ENCODE data around the gene VIL1. TPM values are rescaled to one million over a fixed set of nuclear protein-coding genes. Genes with fewer than 3 reads are reported as not detected.

The VIL1 gene
- total and polyA plus RNA-seq, 2 donors (not counting 1 experiment from before 2014, with no cell fraction given) = not detected

DNA sequence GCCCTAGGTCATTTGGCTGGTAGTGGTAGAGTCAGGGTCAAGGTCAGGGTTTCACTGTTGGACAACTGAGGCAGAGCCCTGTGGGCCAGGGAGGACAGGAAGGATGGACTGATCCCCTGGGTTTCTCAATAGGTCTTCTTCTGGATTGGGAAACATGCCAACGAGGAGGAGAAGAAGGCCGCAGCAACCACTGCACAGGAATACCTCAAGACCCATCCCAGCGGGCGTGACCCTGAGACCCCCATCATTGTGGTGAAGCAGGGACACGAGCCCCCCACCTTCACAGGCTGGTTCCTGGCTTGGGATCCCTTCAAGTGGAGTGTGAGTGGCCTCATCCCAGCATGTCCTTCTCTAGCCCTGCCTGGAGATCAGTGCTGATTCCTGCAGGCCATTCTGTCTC lies 18.1 kb downstream of the VIL1 start:
- TF ChIP-seq, protein P1, sequence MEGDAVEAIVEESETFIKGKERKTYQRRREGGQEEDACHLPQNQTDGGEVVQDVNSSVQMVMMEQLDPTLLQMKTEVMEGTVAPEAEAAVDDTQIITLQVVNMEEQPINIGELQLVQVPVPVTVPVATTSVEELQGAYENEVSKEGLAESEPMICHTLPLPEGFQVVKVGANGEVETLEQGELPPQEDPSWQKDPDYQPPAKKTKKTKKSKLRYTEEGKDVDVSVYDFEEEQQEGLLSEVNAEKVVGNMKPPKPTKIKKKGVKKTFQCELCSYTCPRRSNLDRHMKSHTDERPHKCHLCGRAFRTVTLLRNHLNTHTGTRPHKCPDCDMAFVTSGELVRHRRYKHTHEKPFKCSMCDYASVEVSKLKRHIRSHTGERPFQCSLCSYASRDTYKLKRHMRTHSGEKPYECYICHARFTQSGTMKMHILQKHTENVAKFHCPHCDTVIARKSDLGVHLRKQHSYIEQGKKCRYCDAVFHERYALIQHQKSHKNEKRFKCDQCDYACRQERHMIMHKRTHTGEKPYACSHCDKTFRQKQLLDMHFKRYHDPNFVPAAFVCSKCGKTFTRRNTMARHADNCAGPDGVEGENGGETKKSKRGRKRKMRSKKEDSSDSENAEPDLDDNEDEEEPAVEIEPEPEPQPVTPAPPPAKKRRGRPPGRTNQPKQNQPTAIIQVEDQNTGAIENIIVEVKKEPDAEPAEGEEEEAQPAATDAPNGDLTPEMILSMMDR (conservative IDR thresholded peaks at IDR 0.05 in 1 of 2, IDR thresholded peaks at IDR 0.05 in 1 of 2; ENCODE audit: low read depth in 1 of 2, low read length in 2 of 2) = no peak
- TF ChIP-seq EZH2 (IDR thresholded peaks at IDR 0.05; ENCODE audit: low read length, missing control alignments) = no peak
- Histone ChIP-seq H2AFZ (ENCODE audit: low read length) (no peak overlapping the region), H3K27ac (ENCODE audit: insufficient read depth, low read length) (no peak overlapping the region), H3K9ac (ENCODE audit: insufficient read depth, low read length) (no peak overlapping the region), H3K4me3 (replicated peaks in 1 of 4; ENCODE audit: control extremely low read depth in 1 of 4, insufficient read depth in 1 of 4, low read depth in 3 of 4, low read length in 4 of 4) (no peak overlapping the region), H4K20me1 (ENCODE audit: control insufficient read depth, extremely low read depth, insufficient read depth, low read length) (no peaks in the 10 kb centered on the region), H3K9me3 (ENCODE audit: control insufficient read depth, insufficient read depth, low read depth, low read length) (no peaks in the 10 kb centered on the region), H3K4me1 (ENCODE audit: control insufficient read depth, extremely low read depth, insufficient read depth, low read length) (no peaks in the 10 kb centered on the region), H3K79me2 (ENCODE audit: control insufficient read depth, insufficient read depth, low read length) (no peaks in the 10 kb centered on the region), H3K4me2 (ENCODE audit: extremely low read depth, insufficient read depth, low read length) (no peak overlapping the region), H3K27me3 (ENCODE audit: control insufficient read depth, insufficient read depth, low read length) (peaks cover 2% of the 10 kb centered on the region), H3K36me3 (ENCODE audit: control insufficient read depth, insufficient read depth, low read length) (no peaks in the 10 kb centered on the region)
- DNase-seq (ENCODE audit: low read depth in 2 of 2) = no peak

DNA sequence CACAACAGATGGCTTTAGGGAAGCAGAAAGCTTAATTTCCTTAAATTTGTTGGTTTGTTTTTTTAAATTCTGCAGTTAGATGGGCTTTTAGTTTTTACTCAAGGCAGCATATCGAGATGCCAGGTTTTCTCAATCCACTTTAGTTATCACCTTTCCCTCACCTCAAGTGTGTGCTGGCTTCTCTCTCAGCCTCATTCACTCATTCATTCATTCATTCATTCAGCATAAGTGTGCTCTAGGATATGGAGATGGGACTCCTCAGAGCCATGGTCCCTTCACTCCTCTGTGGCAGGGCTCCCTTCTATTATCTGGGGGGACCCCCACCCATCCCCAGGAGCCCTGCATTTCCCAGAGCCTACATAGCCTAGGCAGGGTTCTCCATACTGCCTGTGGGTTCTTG lies 19.0 kb downstream of the VIL1 start:
- Histone ChIP-seq H3K27ac (ENCODE audit: insufficient read depth, low read length) (no peak overlapping the region), H3K4me2 (ENCODE audit: extremely low read depth, insufficient read depth, low read length) (no peak overlapping the region), H3K9me3 (ENCODE audit: control insufficient read depth, insufficient read depth, low read depth, low read length) (no peaks in the 10 kb centered on the region), H3K79me2 (ENCODE audit: control insufficient read depth, insufficient read depth, low read length) (no peaks in the 10 kb centered on the region), H3K4me1 (ENCODE audit: control insufficient read depth, extremely low read depth, insufficient read depth, low read length) (no peaks in the 10 kb centered on the region), H4K20me1 (ENCODE audit: control insufficient read depth, extremely low read depth, insufficient read depth, low read length) (no peaks in the 10 kb centered on the region), H3K9ac (ENCODE audit: insufficient read depth, low read length) (no peak overlapping the region), H3K4me3 (replicated peaks in 1 of 4; ENCODE audit: control extremely low read depth in 1 of 4, insufficient read depth in 1 of 4, low read depth in 3 of 4, low read length in 4 of 4) (no peak overlapping the region), H3K27me3 (ENCODE audit: control insufficient read depth, insufficient read depth, low read length) (no peaks in the 10 kb centered on the region), H3K36me3 (ENCODE audit: control insufficient read depth, insufficient read depth, low read length) (no peaks in the 10 kb centered on the region), H2AFZ (ENCODE audit: low read length) (no peak overlapping the region)
- TF ChIP-seq, protein P1 (conservative IDR thresholded peaks at IDR 0.05 in 1 of 2, IDR thresholded peaks at IDR 0.05 in 1 of 2; ENCODE audit: low read depth in 1 of 2, low read length in 2 of 2) = no peak
- TF ChIP-seq EZH2 (IDR thresholded peaks at IDR 0.05; ENCODE audit: low read length, missing control alignments) = no peak
- no peak for DNase-seq (ENCODE audit: low read depth in 2 of 2)

DNA sequence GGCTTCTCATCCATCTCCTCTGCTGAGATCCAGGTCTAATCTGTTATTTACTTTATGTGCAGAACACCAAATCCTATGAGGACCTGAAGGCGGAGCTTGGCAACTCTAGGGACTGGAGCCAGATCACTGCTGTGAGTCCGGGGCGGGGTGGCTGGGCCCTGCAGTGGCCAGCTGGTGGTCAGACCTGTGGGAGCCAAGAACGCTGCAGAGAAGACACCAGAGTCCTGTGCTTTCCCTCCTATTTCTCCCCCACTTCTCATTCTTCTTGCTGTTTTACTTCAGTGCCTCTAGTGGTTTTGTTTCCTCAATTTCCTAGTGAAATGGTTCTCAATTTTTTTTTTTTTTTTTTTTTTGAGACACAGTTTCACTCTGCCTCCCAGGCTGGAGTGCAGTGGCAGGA lies 19.7 kb downstream of the VIL1 start:
- DNase-seq (ENCODE audit: low read depth in 2 of 2) = no peak
- no peak overlapping the region for H3K27ac ChIP-seq (ENCODE audit: insufficient read depth, low read length)
- H3K9me3 ChIP-seq (ENCODE audit: control insufficient read depth, insufficient read depth, low read depth, low read length) = no peaks in the 10 kb centered on the region
- no peaks in the 10 kb centered on the region for H3K27me3 ChIP-seq (ENCODE audit: control insufficient read depth, insufficient read depth, low read length)
- H3K36me3 ChIP-seq (ENCODE audit: control insufficient read depth, insufficient read depth, low read length) = no peaks in the 10 kb centered on the region
- H3K79me2 ChIP-seq (ENCODE audit: control insufficient read depth, insufficient read depth, low read length) = no peaks in the 10 kb centered on the region
- no peak overlapping the region for H3K9ac ChIP-seq (ENCODE audit: insufficient read depth, low read length)
- no peaks in the 10 kb centered on the region for H4K20me1 ChIP-seq (ENCODE audit: control insufficient read depth, extremely low read depth, insufficient read depth, low read length)
- no peak overlapping the region for H2AFZ ChIP-seq (ENCODE audit: low read length)
- TF ChIP-seq, protein P1 (conservative IDR thresholded peaks at IDR 0.05 in 1 of 2, IDR thresholded peaks at IDR 0.05 in 1 of 2; ENCODE audit: low read depth in 1 of 2, low read length in 2 of 2) = no peak
- no peak for TF ChIP-seq EZH2 (IDR thresholded peaks at IDR 0.05; ENCODE audit: low read length, missing control alignments)
- H3K4me1 ChIP-seq (ENCODE audit: control insufficient read depth, extremely low read depth, insufficient read depth, low read length) = no peaks in the 10 kb centered on the region
- no peak overlapping the region for H3K4me3 ChIP-seq (replicated peaks in 1 of 4; ENCODE audit: control extremely low read depth in 1 of 4, insufficient read depth in 1 of 4, low read depth in 3 of 4, low read length in 4 of 4)
- no peak overlapping the region for H3K4me2 ChIP-seq (ENCODE audit: extremely low read depth, insufficient read depth, low read length)
